Colonic mucosa (tissue), 4 donors: Measurements from ENCODE around the gene PACRGL. TPM values are rescaled to one million over a fixed set of nuclear protein-coding genes. Genes with fewer than 3 reads are reported as not detected.
"Not testable (repeated sequence)": the region's sequence is repeated elsewhere in the genome, so short reads cannot be mapped to it uniquely, and the experiment has no call there.

Source experiments
- DNase-seq: peaks from one replicate; pipeline ENCODE4 v3.0.0-alpha.2; 2020
- H3K27ac ChIP-seq: fragments of 200-600 bp; one replicate; pipeline ENCODE4 v1.8.0; 2021
- H3K27me3 ChIP-seq: fragments of 200-600 bp; one replicate; pipeline ENCODE4 v1.8.0; 2021
- H3K36me3 ChIP-seq: fragments of 200-600 bp; one replicate; pipeline ENCODE4 v1.8.0; 2021
- H3K4me1 ChIP-seq: fragments of 200-600 bp; one replicate; pipeline ENCODE4 v1.8.0; 2021; ENCODE audit warnings: mild to moderate bottlenecking
- H3K4me3 ChIP-seq: fragments of 200-600 bp; one replicate; pipeline ENCODE4 v1.8.0; 2021
- H3K9ac ChIP-seq, 2 donors: one replicate each; pipeline ENCODE4 v1.7.0; 2013; ENCODE audit warnings: control low read depth in 2 of 2, low read depth in 2 of 2, low read length in 2 of 2
- H3K9me3 ChIP-seq: fragments of 200-600 bp; one replicate; pipeline ENCODE4 v1.8.0; 2021
- CTCF ChIP-seq: fragments of 200-600 bp; IDR thresholded peaks from one replicate; pipeline ENCODE4 v1.8.0; 2022; ENCODE audit warnings: antibody characterized with exemption, mild to moderate bottlenecking
- intact Hi-C: fragments of 100-400 bp; cut with DNase I; formaldehyde crosslinking; loops from one replicate; pipeline ENCODE4 v1.14.1; 2022
- total RNA-seq, 2 donors: library from RNA; stranded (reverse); fragmentation: NEBNext Ultra II Directional in 1 of 2; extraction: Animal tissue kit (Norgen Biotek cat#: 25700) in 1 of 2; gene quantifications; one replicate each; pipeline ENCODE4 v1.2.1, GENCODE V29; 2021
- donor health status: healthy.
- donor health status: DM: no; HTN: no; CAD: no.
- donor health status: DM: no; HTN: no; CAD: no.

The PACRGL gene
- total RNA-seq, 2 donors from 2014 or later = 11.5 to 16.9 TPM

- Histone ChIP-seq H3K9ac (no peak overlapping the region), H3K9me3 (no peaks in the 10 kb centered on the region), H3K27ac (no peak overlapping the region), H3K4me3 (no peak overlapping the region), H3K27me3 (no peaks in the 10 kb centered on the region), H3K4me1 (no peaks in the 10 kb centered on the region), H3K36me3 (no peaks in the 10 kb centered on the region)
- intact Hi-C loops = no loop called here
- no peak for TF ChIP-seq CTCF
- no peak for DNase-seq
Observed at GRCh38 chr4:20723463-20723862, 23.2 kb downstream of the PACRGL start.

GRCh38 chr4:20724915-20725314, 24.7 kb downstream of the PACRGL start:
- H3K27me3 ChIP-seq = no peaks in the 10 kb centered on the region
- H3K36me3 ChIP-seq = no peaks in the 10 kb centered on the region
- no peak for TF ChIP-seq CTCF
- H3K4me3 ChIP-seq = no peak overlapping the region
- H3K27ac ChIP-seq = no peak overlapping the region
- H3K4me1 ChIP-seq = no peaks in the 10 kb centered on the region
- H3K9ac ChIP-seq = no peak overlapping the region
- no peak for DNase-seq
- intact Hi-C loops = no loop called here
- H3K9me3 ChIP-seq = no peaks in the 10 kb centered on the region

GRCh38 chr4:20735931-20736330, 35.7 kb downstream of the PACRGL start:
- Histone ChIP-seq H3K9me3 (peaks cover 3% of the 10 kb centered on the region), H3K4me3 (no peak overlapping the region), H3K27me3 (no peaks in the 10 kb centered on the region), H3K36me3 (no peaks in the 10 kb centered on the region), H3K27ac (no peak overlapping the region), H3K9ac (no peak overlapping the region), H3K4me1 (no peaks in the 10 kb centered on the region)
- TF ChIP-seq CTCF = no peak
- intact Hi-C loops = no loop called here
- DNase-seq = no peak

- H3K4me3 ChIP-seq, H3K9ac ChIP-seq, H3K9me3 ChIP-seq, H3K4me1 ChIP-seq, DNase-seq, intact Hi-C loops, H3K27me3 ChIP-seq, H3K27ac ChIP-seq, H3K36me3 ChIP-seq: not testable (repeated sequence)
Observed at GRCh38 chr4:20746000-20746399, 45.7 kb downstream of the PACRGL start.

- no peak overlapping the region for H3K4me3 ChIP-seq
- intact Hi-C loops = no loop called here
- no peaks in the 10 kb centered on the region for H3K4me1 ChIP-seq
- H3K36me3 ChIP-seq = no peaks in the 10 kb centered on the region
- H3K27me3 ChIP-seq = no peaks in the 10 kb centered on the region
- no peak for TF ChIP-seq CTCF
- DNase-seq = no peak
- no peak overlapping the region for H3K9ac ChIP-seq
- no peaks in the 10 kb centered on the region for H3K9me3 ChIP-seq
- H3K27ac ChIP-seq = no peak overlapping the region
Observed at GRCh38 chr4:20752641-20753040, 52.4 kb downstream of the PACRGL start.

GRCh38 chr4:20754036-20754435, 53.8 kb downstream of the PACRGL start:
- DNase-seq = no peak
- Histone ChIP-seq H3K4me1 (no peaks in the 10 kb centered on the region), H3K9ac (no peak overlapping the region), H3K27me3 (no peaks in the 10 kb centered on the region), H3K4me3 (no peak overlapping the region), H3K27ac (no peak overlapping the region), H3K36me3 (no peaks in the 10 kb centered on the region), H3K9me3 (no peaks in the 10 kb centered on the region)
- intact Hi-C loops = no loop called here
- TF ChIP-seq CTCF = no peak
